HEK293 (cell line): ENCODE measurements around the gene NELL1.

Experiments
- GLIS1 ChIP-seq: fragments of 450-650 bp; formaldehyde crosslinking; IDR thresholded peaks from 2 replicates; pipeline ENCODE4 v1.5.1; 2016; ENCODE audit warnings: missing biosample characterization, missing genetic modification characterization
- TCF7L2 ChIP-seq: IDR thresholded peaks from 2 replicates; pipeline ENCODE4 v1.6.1; 2011; ENCODE audit warnings: low read depth, mild to moderate bottlenecking, inconsistent platforms, low read length, moderate library complexity, borderline replicate concordance
- YY1 ChIP-seq: fragments of 450-650 bp; formaldehyde crosslinking; IDR thresholded peaks from 2 replicates; pipeline ENCODE4 v1.5.1; 2018; ENCODE audit warnings: missing biosample characterization, missing genetic modification characterization
- ZNF404 ChIP-seq: fragments of 450-650 bp; formaldehyde crosslinking; IDR thresholded peaks from 2 replicates; pipeline ENCODE4 v1.5.1; 2017; ENCODE audit warnings: missing biosample characterization, missing genetic modification characterization
- ZNF549 ChIP-seq: fragments of 450-650 bp; IDR thresholded peaks from 2 replicates; pipeline ENCODE4 v1.5.1; 2018; ENCODE audit warnings: missing biosample characterization, missing genetic modification characterization, mild to moderate bottlenecking, inconsistent platforms, moderate library complexity
- ZNF624 ChIP-seq: fragments of 450-650 bp; formaldehyde crosslinking; IDR thresholded peaks from 2 replicates; pipeline ENCODE4 v1.5.1; 2017; ENCODE audit warnings: missing biosample characterization, missing genetic modification characterization
- ZNF704 ChIP-seq: fragments of 450-650 bp; formaldehyde crosslinking; IDR thresholded peaks from 2 replicates; pipeline ENCODE4 v1.5.1; 2016; ENCODE audit warnings: missing biosample characterization, missing genetic modification characterization
- ZSCAN30 ChIP-seq: fragments of 450-650 bp; IDR thresholded peaks from 2 replicates; pipeline ENCODE4 v1.5.1; 2018; ENCODE audit warnings: missing biosample characterization, mild to moderate bottlenecking, missing genetic modification characterization, moderate library complexity
- ZXDB ChIP-seq: fragments of 450-650 bp; formaldehyde crosslinking; IDR thresholded peaks from 2 replicates; pipeline ENCODE4 v1.5.1; 2016; ENCODE audit warnings: missing biosample characterization, missing genetic modification characterization
- TF ChIP-seq, protein P1 (sequence below): fragments of 450-650 bp; formaldehyde crosslinking; IDR thresholded peaks from 2 replicates; pipeline ENCODE4 v1.5.1; 2016; ENCODE audit warnings: missing biosample characterization, missing genetic modification characterization

DNA sequence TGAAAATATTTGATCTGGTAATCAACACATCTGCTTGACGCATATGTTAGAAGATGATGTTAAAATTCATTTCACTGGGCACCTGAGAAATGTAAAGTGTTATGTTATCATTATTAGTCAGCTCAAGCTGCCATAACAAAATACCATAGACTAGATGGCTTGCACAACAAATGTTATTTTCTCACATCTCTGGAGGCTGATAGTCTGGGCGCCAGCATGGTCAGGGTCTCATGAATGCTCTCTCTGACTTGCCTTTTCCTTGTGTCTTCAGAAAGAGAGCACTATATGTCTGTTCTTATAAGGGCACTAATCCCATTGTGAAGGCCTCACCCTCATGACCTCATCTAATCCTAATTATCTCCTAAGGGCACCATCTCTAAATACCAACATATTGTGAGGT lies 435.3 kb downstream of the NELL1 start:
- TF ChIP-seq ZXDB (tag by site-specific recombination): no peak
- TF ChIP-seq GLIS1 (tag by site-specific recombination): no peak
- TF ChIP-seq, protein P1, sequence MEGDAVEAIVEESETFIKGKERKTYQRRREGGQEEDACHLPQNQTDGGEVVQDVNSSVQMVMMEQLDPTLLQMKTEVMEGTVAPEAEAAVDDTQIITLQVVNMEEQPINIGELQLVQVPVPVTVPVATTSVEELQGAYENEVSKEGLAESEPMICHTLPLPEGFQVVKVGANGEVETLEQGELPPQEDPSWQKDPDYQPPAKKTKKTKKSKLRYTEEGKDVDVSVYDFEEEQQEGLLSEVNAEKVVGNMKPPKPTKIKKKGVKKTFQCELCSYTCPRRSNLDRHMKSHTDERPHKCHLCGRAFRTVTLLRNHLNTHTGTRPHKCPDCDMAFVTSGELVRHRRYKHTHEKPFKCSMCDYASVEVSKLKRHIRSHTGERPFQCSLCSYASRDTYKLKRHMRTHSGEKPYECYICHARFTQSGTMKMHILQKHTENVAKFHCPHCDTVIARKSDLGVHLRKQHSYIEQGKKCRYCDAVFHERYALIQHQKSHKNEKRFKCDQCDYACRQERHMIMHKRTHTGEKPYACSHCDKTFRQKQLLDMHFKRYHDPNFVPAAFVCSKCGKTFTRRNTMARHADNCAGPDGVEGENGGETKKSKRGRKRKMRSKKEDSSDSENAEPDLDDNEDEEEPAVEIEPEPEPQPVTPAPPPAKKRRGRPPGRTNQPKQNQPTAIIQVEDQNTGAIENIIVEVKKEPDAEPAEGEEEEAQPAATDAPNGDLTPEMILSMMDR: no peak
- no peak for TF ChIP-seq ZNF404 (tag by site-specific recombination)
- no peak for TF ChIP-seq ZSCAN30 (tag by site-specific recombination)
- no peak for TF ChIP-seq ZNF704
- no peak for TF ChIP-seq TCF7L2
- no peak for TF ChIP-seq ZNF624 (tag by site-specific recombination)
- TF ChIP-seq ZNF549 (tag by site-specific recombination): no peak
- TF ChIP-seq YY1 (tag by site-specific recombination): no peak
